Measurements from ENCODE around the gene LRRC8B. TPM values are rescaled to one million over a fixed set of nuclear protein-coding genes. Genes with fewer than 3 reads are reported as not detected.

The LRRC8B gene
- total RNA-seq, 4 donors from 2014 or later, result 27.1 to 48.0 (median 35.1) TPM

DNA sequence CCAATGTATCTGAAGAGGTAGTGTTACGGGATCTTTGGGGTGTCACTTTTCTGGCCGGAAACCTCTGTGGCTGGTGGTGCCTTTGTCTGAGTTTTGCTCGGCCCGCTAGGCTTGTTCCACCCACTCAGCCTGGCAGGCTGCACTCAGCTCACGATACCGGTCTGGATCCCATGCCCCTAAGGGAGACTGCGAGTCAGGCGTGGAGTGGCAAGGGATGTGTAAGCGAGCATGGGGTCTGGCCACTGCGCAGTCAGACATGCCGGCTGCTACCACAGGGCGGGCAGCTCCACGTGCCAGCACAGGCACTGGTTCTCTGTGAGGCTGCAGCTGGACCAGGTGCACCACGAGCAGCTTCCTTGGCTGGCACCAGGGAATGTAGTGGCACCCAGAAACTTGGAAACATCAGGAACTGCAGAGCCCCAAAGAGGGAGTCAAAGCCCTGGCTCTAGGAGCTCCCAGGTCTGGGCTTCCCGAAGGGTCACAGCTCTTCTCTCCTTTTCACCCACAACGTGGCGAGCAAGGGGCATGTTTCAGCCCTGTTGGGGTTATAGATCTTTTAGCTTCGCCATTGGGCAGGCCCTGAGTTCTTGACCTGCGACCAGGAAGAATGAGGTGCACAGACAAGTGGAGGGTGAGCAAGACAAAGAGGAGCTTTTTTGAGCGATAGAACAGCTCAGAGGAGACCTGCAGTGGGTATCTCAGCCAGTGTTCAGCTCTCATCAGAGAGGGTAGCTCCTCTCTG lies 84.5 kb downstream of the LRRC8B start:
- no peaks in the 10 kb centered on the region for H3K27me3 ChIP-seq
- 78 to 82% methylated on average over 20 of the region's 20 CpGs for WGBS, 2 donors
- no peak for DNase-seq (ENCODE audit: low spot score in 2 of 2)
- H3K36me3 ChIP-seq, result peaks cover 0 to 9% (median 0%) of the 10 kb centered on the region in 3 donors
- no peaks in the 10 kb centered on the region for H3K9me3 ChIP-seq
- H3K27ac ChIP-seq, result peak overlapping the region in 3 of 4 donors; percentile 55 to 72 (median 67)
- peaks cover 0 to 60% (median 32%) of the 10 kb centered on the region in 4 donors for H3K4me1 ChIP-seq
- H3K4me3 ChIP-seq, result no peak overlapping the region
- TF ChIP-seq, protein P1, sequence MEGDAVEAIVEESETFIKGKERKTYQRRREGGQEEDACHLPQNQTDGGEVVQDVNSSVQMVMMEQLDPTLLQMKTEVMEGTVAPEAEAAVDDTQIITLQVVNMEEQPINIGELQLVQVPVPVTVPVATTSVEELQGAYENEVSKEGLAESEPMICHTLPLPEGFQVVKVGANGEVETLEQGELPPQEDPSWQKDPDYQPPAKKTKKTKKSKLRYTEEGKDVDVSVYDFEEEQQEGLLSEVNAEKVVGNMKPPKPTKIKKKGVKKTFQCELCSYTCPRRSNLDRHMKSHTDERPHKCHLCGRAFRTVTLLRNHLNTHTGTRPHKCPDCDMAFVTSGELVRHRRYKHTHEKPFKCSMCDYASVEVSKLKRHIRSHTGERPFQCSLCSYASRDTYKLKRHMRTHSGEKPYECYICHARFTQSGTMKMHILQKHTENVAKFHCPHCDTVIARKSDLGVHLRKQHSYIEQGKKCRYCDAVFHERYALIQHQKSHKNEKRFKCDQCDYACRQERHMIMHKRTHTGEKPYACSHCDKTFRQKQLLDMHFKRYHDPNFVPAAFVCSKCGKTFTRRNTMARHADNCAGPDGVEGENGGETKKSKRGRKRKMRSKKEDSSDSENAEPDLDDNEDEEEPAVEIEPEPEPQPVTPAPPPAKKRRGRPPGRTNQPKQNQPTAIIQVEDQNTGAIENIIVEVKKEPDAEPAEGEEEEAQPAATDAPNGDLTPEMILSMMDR (IDR thresholded peaks at IDR 0.05), result no peak
- no peak for TF ChIP-seq EP300 (IDR thresholded peaks at IDR 0.05)
- no peak for TF ChIP-seq POLR2A (IDR thresholded peaks at IDR 0.05)

DNA sequence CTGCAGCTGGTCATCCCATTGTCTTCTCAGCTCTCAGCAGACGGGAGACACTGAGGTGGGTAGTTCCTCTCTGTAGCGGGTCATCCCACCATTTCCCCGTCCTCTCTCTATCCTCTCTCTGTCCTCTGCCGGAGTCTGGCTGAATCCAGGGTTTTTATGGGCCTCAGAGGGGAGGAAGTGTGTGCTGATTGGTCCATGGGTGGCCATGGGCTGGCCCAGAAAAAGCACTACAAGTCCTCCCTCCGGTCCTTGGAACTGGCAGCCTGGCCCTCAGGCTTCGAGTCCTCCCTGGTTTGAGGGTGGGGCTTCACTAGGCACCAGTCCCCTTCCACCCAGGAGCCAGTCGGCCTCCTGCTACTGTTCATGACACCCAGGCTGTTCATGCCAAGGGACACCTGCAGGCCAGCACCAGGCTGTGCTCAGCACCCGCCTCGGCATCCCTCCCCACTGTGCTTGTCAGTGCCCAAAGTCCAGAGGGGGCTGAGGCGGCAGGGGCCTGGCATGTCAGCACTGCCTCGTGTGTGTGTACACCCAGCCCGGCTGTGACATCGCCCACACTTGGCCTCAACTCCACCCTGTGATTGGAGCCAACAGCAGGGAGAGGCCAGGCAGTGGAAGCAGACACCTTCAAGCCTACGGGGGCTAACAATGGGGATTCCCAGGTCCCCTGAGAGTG lies 85.3 kb downstream of the LRRC8B start:
- WGBS, 2 donors, result 78 to 80% methylated on average over 10 to 12 of the region's 14 CpGs
- DNase-seq (ENCODE audit: low spot score in 2 of 2), result no peak
- Histone ChIP-seq H3K4me3 (no peak overlapping the region), H3K4me1 (peaks cover 0 to 53% (median 30%) of the 10 kb centered on the region in 4 donors), H3K27me3 (no peaks in the 10 kb centered on the region), H3K9me3 (no peaks in the 10 kb centered on the region), H3K27ac (peak overlapping the region in 3 of 4 donors; percentile 65 to 72 (median 67)), H3K36me3 (peaks cover 0 to 9% (median 0%) of the 10 kb centered on the region in 3 donors)
- TF ChIP-seq POLR2A (IDR thresholded peaks at IDR 0.05), result peak in 1 of 2 donors; percentile 21
- TF ChIP-seq, protein P1 (IDR thresholded peaks at IDR 0.05), result no peak

DNA sequence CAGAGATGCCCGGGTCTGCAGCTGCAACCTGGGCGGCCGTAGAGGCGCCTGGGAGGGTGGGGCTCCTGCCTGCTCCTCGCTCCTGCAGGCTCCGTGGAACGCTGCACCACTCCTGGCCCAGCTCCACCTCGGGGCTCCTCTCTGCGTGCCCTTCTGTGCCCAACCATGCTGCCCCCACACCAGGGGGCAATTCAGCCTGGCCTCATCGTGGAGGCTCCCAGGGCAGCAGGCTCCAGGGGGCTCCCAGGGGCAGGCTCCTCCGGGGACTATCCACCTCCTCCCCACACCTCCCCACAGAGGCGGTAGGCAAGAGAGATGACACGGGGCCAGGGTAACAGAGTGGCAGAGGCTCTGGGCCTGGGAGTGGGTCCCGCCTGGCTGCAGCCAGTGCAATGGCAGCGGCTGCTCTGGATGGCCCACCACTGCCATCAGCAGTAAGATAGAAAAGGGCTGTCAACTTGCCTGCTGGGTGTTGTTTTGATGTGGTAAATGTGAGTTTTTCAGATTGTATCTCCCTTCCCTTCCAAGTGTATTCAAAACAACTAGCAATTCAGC lies 85.9 kb downstream of the LRRC8B start:
- no peak for DNase-seq (ENCODE audit: low spot score in 2 of 2)
- Histone ChIP-seq H3K27me3 (no peaks in the 10 kb centered on the region), H3K4me3 (no peak overlapping the region), H3K9me3 (no peaks in the 10 kb centered on the region), H3K4me1 (peaks cover 0 to 47% (median 27%) of the 10 kb centered on the region in 4 donors), H3K27ac (peak overlapping the region in 3 of 4 donors; percentile 65 to 72 (median 67)), H3K36me3 (peaks cover 0 to 9% (median 0%) of the 10 kb centered on the region in 3 donors)
- TF ChIP-seq, protein P1 (IDR thresholded peaks at IDR 0.05), result no peak
- TF ChIP-seq POLR2A (IDR thresholded peaks at IDR 0.05) (no peak), EP300 (IDR thresholded peaks at IDR 0.05) (no peak)
- WGBS, 2 donors, result 90% methylated on average over 14 to 15 of the region's 15 CpGs

DNA sequence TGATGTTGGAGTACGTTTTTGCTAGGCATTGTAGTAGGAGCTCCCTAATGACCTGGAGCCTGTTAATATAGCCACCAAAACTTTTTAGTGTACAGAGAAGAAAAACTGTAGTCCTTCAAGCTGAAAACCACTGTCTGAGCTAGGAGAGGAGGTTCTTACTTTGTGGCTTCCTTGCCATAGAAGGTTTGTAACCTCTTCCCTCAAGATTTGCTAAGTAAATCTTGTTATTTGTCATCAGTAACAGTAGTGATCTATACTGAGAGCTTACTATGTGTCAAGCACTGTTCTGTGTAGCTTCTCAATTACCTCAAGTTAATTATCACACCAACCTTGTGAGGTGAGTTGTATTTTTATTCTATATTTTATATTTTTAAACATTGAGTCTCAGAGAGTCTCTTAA lies 87.1 kb downstream of the LRRC8B start:
- H3K27ac ChIP-seq, result no peak overlapping the region
- no peaks in the 10 kb centered on the region for H3K9me3 ChIP-seq
- 77 to 89% methylated on average over 1 of the region's 1 CpG for WGBS, 2 donors
- TF ChIP-seq POLR2A (IDR thresholded peaks at IDR 0.05) (no peak), EP300 (IDR thresholded peaks at IDR 0.05) (no peak)
- TF ChIP-seq, protein P1 (IDR thresholded peaks at IDR 0.05), result no peak
- H3K4me3 ChIP-seq, result no peak overlapping the region
- peaks cover 0 to 43% (median 19%) of the 10 kb centered on the region in 4 donors for H3K4me1 ChIP-seq
- H3K36me3 ChIP-seq, result peaks cover 0 to 9% (median 0%) of the 10 kb centered on the region in 3 donors
- H3K27me3 ChIP-seq, result no peaks in the 10 kb centered on the region
- DNase-seq (ENCODE audit: low spot score in 2 of 2), result no peak
